ENCODE results near the gene ZNF618. TPM values are rescaled to one million over a fixed set of nuclear protein-coding genes. Genes with fewer than 3 reads are reported as not detected.

Gene ZNF618
- total RNA-seq, 1 experiment from 2014 or later, result 3.6 TPM

DNA sequence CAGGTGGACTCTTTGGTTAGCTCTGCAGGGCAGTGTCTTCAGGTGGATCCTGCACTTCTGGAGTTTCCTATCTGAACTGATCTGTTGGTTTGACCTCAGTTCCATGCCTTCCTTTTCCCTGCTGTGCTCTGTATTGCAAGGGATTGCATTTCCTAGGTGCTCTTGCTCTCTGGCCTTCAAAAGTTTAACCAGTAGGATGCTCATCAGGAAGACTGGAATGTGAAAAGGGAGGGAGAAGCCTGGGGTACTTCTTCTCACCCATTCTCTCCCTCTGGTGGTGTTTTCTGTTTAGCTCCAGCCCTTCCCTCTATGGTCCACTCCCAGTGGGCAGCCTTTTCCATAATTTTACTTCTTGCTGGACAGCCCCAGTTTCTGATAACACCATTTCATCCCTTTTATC, 78.5 kb downstream of the ZNF618 start:
- Histone ChIP-seq H3K36me3 (no peaks in the 10 kb centered on the region), H3K27me3 (no peaks in the 10 kb centered on the region), H3K9me3 (no peaks in the 10 kb centered on the region), H3K4me3 (no peak overlapping the region)
- no peak for DNase-seq

DNA sequence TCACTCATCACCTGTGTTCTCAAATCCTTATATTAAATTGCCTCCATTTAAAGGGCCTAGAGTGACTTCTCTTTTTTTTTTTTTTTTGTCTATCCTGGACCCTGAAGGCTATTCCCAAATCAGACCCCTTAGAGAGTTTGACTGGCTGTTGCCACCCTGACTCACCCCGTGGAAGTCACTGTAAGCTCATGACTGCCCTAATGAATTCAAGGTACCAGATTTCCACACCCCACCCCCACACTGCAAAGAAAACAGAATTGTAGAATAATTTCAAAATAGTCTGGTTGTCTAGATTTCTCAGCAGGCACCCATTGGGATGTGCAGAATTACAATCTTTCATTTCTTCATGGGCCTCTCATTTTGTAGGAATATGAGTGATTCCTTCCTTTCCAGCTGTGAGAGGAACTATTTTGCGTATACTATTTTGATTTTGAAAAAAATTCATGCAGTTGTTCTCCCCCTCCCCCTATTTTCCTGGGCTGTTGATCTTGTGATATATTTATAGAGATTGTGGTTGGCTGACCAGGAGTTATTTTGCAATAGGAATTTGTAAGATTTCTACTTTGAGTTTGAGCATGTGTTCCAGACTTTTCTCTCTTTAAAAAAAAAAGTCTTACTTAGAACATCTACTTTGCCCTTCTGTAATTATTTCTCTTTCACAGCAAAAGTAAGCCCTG, 79.1 kb downstream of the ZNF618 start:
- Histone ChIP-seq H3K9me3 (no peaks in the 10 kb centered on the region), H3K36me3 (no peaks in the 10 kb centered on the region), H3K27me3 (no peaks in the 10 kb centered on the region), H3K4me3 (no peak overlapping the region)
- DNase-seq, result no peak

DNA sequence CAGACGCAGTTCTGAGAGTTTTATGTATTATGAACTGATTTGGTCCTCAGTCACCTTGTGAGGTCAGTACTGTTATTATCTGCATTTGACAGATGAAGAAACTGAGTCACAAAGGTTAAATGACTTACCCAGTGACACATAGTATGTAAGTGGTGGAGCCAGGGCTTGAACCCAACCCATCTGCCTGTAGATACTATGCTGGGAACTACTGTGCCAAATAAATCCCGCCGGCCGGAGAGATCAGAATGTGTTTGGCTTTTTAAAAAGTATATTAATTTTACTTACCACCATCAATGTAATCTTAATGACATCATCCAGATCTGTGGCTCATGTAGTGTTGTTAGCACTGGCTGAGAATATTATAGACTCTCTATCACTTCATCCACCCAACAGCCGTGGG, 80.8 kb downstream of the ZNF618 start:
- DNase-seq, result no peak
- no peak overlapping the region for H3K4me3 ChIP-seq

DNA sequence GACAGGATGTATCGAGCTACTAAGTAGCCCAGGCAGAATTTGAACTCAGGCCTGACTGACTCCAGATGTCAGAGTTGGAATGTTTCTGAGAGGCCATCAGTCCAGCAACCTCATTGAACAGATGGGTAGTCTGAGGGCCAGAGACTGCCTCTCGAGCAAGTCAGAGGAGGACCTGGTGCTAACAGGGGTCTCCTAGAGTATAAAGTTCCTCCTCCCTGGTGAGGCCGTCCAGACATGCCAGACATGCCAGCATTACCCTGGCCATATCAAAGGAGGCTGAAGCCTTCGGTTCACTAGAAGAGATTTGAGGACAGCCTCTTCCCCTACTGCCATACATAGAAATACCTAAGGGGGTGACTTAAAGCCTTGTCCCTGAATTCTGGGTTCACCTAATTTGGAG, 81.2 kb downstream of the ZNF618 start:
- DNase-seq, result no peak

More for the DNA sequence above, 80.8 kb downstream of the ZNF618 start:
- H3K27me3 ChIP-seq, result no peaks in the 10 kb centered on the region
- H3K36me3 ChIP-seq, result no peaks in the 10 kb centered on the region
- H3K9me3 ChIP-seq, result no peaks in the 10 kb centered on the region

DNA sequence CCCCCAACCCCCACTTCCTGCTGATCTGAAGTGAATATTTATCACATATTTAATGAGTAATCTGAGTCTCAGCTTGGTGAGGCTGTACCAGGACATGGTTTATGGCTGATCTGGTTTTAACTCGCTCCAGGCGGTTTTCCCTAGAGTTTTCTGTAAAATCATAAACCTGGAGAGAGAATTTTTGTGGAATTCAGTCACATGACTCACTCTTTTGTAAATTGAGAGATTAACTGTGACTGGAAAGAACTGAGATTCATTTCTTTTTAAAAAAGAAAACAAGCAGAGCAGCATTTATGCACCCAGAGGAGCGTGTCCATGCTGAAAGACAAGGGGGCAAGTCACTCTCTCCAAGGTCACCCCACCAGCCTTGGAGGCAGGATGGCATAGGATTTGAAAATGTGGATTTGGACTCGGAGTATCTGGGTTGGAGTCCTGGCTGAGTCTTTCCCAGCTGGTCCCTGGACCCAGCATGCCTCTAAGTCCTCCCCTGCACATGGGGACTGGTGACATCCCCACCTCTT, 81.8 kb downstream of the ZNF618 start:
- DNase-seq, result peak; percentile 72
- Histone ChIP-seq H3K27me3 (no peaks in the 10 kb centered on the region), H3K9me3 (no peaks in the 10 kb centered on the region), H3K36me3 (no peaks in the 10 kb centered on the region), H3K4me3 (no peak overlapping the region)

More for the DNA sequence above, 81.2 kb downstream of the ZNF618 start:
- no peaks in the 10 kb centered on the region for H3K9me3 ChIP-seq
- no peak overlapping the region for H3K4me3 ChIP-seq
- no peaks in the 10 kb centered on the region for H3K27me3 ChIP-seq
- no peaks in the 10 kb centered on the region for H3K36me3 ChIP-seq

DNA sequence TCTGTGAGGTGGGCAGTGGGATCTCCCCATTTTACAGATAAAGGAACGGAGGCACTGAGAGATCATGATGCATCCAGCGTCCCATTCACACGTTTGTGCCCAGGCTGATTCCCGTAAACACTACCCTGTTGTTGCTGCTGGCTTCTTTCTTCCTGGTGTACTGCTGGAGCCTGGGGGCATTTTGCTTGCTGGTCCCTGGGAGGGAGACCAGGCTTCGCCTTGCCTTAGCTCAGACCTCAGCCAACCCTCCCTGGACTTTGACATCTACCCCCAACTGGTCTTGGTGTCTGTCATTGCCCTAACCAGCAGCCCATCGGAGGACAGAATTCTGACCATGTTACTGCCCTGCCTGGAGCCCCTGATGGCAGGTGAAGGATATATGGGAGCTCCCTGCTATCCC, 82.4 kb downstream of the ZNF618 start:
- no peaks in the 10 kb centered on the region for H3K9me3 ChIP-seq
- no peaks in the 10 kb centered on the region for H3K27me3 ChIP-seq
- H3K4me3 ChIP-seq, result no peak overlapping the region
- no peak for DNase-seq
- H3K36me3 ChIP-seq, result no peaks in the 10 kb centered on the region

DNA sequence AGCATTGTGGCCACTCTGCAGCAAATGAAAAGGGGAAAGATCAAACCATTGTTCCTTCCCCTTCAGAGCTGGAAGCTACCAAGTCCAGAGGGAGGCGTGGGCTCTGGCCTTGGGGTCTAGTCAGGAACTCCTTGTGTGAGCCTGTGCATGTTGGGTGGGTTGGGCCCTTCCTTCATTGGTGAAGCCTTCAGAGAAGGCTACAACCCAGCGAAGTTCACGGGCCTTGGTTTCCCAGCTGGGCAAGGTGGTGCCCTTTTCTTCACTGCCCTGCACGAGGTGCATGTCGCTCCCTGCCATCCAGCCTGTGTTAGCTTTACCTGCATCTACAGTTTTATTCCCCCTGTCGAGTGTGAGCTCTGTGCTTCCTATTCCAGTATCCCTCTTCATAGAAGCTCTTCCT, 84.7 kb downstream of the ZNF618 start:
- Histone ChIP-seq H3K4me3 (no peak overlapping the region), H3K36me3 (no peaks in the 10 kb centered on the region), H3K9me3 (no peaks in the 10 kb centered on the region), H3K27me3 (no peaks in the 10 kb centered on the region)
- DNase-seq, result no peak

DNA sequence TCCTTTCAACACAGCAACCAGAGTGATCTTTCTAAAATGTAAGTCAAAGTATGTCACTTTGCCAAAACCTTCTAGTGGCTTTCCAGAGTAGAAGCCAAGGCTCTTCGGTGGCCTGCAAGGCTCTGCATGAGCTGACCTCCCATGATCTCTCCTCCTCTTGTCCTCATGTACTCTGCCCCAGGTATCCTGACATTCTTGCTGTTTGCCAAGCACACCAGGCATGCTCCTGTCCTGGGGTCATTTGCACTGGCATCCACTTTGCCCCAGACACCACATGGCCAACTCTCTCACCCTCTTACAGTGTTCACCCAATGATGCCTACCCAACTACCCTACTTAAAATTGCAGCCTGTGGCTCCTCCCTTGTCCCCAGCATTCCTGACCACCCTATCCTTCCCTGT, 86.3 kb downstream of the ZNF618 start:
- no peaks in the 10 kb centered on the region for H3K9me3 ChIP-seq
- H3K4me3 ChIP-seq, result no peak overlapping the region
- H3K36me3 ChIP-seq, result no peaks in the 10 kb centered on the region

DNA sequence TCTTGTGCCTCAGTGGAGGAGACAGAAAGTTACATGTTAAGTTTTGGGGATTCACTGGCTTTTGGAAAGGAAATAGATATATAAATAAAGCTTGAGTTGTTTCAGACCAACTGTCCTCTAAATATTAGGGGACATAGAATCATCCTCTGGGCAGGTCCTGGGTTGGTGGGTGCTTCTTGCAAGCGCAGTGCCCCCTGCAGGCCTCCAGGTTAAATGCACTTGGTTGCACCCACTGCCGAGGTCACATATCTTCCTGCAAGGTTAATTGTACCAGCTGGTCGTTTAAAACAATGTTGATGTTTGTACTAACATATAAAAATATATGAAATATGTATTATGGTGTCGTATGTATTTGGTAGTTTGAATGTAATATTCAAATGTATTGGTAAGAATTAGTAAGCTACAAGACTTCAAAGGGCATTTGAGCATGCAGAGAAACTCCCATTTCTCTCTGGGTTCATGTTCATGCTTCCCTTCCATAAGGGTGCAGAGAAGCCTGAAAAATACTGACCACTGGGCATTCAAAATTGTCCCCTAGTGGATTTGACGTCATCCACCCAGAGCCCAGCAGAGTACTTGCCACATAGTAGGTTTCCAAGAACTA, 87.0 kb downstream of the ZNF618 start:
- Histone ChIP-seq H3K36me3 (no peaks in the 10 kb centered on the region; the same call in 1 of the 2 replicates), H3K9me3 (0 out of 2 replicates have a peak, but pooled peaks cover under 1% of the 10 kb centered on the region), H3K27me3 (no peaks in the 10 kb centered on the region), H3K4me3 (no peak overlapping the region)
- DNase-seq, result peak; percentile 19

More for the DNA sequence above, 86.3 kb downstream of the ZNF618 start:
- H3K27me3 ChIP-seq, result no peaks in the 10 kb centered on the region
- no peak for DNase-seq

DNA sequence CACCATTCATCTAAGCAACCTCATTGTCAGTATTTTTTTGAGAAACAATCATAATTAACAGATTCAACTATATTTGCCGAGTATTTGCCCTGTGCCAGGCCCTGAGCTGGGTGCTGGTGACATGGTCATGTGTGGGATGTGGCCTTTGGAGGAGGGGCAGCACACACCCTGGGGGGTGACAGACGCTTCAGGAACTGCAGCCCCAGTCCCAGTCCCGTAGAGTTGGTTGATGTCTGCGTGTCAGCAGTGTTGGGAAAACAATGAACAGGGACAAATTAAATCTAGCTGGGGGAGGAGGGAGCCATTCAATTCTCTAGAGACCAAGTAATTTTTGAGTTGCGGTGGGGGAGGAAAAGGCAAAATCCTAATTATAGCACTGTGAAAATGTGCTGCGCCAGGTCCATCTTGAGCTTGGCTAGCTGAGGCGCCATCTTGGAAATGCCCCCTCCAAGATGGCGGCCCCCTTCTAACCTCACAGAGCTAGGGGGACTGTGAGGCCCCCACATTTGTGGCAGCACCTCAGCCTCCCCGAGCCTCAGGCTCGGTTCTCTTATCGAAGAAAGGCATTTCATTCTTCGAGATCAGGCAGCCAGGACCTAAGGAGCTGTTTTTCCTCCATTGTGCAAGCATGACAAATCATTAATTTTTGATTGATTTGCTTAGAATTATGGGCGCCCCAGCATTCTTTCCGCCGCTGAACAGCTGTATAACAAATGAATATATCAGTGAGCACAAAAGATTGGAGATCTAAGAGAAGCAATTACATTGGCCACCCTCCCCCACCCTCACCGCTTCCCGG, 87.8 kb downstream of the ZNF618 start:
- H3K4me3 ChIP-seq, result no peak overlapping the region
- H3K36me3 ChIP-seq, result no peaks in the 10 kb centered on the region; the same call in 1 of the 2 replicates
- no peaks in the 10 kb centered on the region for H3K27me3 ChIP-seq
- H3K9me3 ChIP-seq, result peaks cover 3% of the 10 kb centered on the region; the same call in 1 of the 2 replicates
- DNase-seq, result no peak

DNA sequence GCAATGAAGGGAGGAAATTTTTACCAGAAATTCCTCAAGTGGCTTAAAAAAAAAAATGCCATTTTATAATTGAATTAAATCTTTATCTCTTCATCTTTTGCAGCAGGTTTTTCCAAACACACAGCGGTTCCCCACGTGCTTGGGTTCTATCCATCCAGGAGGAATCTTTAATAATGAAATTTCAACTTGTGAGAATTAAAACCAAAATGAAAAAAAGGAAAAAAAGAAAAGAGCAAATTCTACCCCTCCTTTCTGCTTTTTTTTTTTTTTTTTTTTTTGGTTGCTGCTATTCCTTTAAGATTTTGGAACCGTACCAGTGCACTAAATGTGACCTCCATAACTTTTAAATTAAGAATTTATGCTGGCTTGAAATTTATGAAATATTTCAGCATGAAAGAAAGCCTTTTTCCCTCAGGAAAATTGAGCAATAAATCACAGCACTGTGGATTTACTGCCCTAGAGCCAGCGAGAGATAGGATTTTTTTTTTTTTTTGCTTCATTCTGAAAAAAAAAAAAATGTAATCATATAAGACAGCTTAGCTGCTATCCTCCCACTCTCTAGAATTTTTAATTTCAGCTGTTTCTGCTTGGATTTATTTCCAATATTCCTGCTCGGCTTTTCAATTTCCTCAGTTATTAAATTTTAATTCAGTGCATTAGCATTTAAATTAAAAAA, 88.5 kb downstream of the ZNF618 start:
- no peak overlapping the region for H3K4me3 ChIP-seq
- H3K36me3 ChIP-seq, result peaks cover 4% of the 10 kb centered on the region; the same call in 1 of the 2 replicates
- no peaks in the 10 kb centered on the region for H3K27me3 ChIP-seq
- DNase-seq, result no peak
- peaks cover 5% of the 10 kb centered on the region; the same call in 1 of the 2 replicates for H3K9me3 ChIP-seq

DNA sequence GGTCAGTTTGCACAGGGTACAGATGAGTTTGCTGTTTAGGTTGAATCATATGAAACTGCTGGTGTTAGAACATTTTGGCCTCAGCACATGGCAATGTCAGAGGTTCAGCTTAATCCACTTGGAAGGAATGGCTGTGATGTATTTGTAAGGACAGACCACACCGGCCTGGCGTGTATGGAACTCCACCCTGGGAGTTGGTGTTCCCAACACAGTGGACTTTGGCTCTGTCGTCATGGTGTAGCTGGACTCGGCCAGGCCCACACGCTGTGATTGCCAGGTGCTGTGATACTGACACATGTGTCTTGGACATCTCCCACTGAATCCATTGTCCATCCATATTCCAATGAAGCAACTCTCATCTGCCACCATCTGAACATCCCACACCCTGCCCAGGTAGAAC, 90.3 kb downstream of the ZNF618 start:
- peaks cover 5% of the 10 kb centered on the region; the same call in 1 of the 2 replicates for H3K9me3 ChIP-seq
- no peak overlapping the region for H3K4me3 ChIP-seq
- H3K36me3 ChIP-seq, result peaks cover 4% of the 10 kb centered on the region; the same call in 1 of the 2 replicates
- no peak for DNase-seq
- H3K27me3 ChIP-seq, result no peaks in the 10 kb centered on the region

DNA sequence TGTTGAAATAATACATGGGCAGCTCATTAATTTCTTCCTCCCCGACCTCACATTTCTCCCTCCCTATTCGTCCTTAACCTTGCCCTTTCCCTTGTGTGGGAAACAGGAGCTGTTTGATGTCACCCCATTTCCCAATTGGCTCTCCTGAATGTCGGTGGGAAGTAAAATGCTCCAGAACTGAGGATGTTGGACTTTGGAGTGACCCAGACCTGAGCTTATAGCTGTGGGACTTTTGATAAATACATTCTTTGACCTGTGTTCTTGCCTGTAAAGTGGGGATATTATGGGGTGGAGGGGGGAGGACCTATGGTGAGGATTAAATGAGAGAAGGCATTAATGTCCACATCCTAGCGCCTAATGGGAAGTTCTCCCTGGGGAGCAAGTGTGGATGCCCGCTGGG, 91.3 kb downstream of the ZNF618 start:
- DNase-seq, result no peak
- Histone ChIP-seq H3K27me3 (no peaks in the 10 kb centered on the region), H3K9me3 (peaks cover 5% of the 10 kb centered on the region; the same call in 1 of the 2 replicates), H3K36me3 (peaks cover 4% of the 10 kb centered on the region; the same call in 1 of the 2 replicates), H3K4me3 (no peak overlapping the region)

DNA sequence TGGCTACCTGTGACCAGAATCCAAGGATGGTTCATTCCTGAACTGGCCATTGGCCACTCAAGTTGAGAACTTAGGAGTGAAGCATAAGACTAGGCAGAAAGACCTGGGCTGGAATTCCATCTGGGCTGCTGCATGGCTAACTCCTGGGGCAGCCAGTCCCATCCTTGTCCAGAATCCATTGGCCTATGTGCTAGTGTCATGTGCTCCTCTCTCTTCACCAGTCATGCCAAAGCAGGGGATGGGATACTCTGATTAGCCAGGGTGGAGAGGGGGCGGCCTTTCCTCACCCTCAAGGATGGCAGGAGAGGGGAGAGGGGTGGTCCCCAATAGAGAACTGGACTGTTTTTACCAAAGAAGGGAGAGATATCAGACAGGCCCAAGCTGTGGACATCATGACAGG, 93.2 kb downstream of the ZNF618 start:
- H3K9me3 ChIP-seq, result peaks cover 5% of the 10 kb centered on the region; the same call in 1 of the 2 replicates
- H3K4me3 ChIP-seq, result no peak overlapping the region
- H3K27me3 ChIP-seq, result no peaks in the 10 kb centered on the region
- peaks cover 4% of the 10 kb centered on the region; the same call in 1 of the 2 replicates for H3K36me3 ChIP-seq
- no peak for DNase-seq

DNA sequence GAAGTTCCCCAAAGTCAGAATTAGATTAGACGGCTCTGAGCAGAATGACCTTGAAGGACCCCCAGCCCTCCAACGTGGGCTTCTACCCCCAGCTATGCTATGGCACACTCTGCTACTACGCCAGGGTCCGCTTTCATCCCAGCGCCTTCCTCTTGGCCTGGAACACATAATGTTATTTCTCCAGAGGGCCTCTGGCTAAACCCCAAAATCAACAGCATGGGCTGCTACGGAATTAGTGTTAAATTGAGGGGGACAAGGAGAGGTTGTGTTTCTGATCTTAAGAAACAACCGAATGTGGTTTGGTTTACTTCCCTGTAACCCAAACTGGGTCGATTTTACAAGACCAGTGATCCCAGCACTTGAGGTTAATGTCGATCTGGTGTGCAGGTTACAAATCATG, 97.1 kb downstream of the ZNF618 start:
- DNase-seq, result no peak
- H3K9me3 ChIP-seq, result peaks cover 3% of the 10 kb centered on the region; the same call in 1 of the 2 replicates
- H3K36me3 ChIP-seq, result peaks cover 4% of the 10 kb centered on the region; the same call in 1 of the 2 replicates
- H3K27me3 ChIP-seq, result no peaks in the 10 kb centered on the region
- no peak overlapping the region for H3K4me3 ChIP-seq

DNA sequence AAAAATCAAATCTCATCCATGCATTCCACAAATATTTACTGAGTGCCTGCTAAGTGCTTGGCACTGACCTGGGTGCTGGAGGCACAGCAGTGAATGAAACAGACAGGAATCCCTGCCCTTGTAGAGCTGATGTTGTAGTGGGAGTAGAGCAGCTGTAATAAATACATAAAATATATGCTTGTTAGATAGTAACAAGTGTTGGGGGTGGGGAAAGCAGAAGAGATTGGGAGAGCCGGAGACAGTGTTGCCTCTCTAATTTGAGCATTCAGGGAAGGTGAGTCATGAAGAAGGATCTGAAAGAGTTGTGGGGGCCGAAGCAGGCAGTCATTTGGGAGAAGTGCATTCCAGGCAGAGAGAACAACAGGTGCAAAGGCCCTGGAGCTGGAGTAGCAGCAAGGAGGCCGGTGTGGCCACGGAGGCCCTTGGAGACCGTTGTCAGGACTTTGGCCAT, 97.9 kb downstream of the ZNF618 start:
- DNase-seq, result no peak
- Histone ChIP-seq H3K27me3 (no peaks in the 10 kb centered on the region), H3K36me3 (peaks cover 4% of the 10 kb centered on the region; the same call in 1 of the 2 replicates), H3K9me3 (peaks cover 2% of the 10 kb centered on the region; the same call in 1 of the 2 replicates), H3K4me3 (no peak overlapping the region)
